Natural killer cell treated with Interleukin-12 subunit alpha and Interleukin-12 subunit beta and Interleukin-15 and Interleukin-18, amount 100 ng/mL, for 72 hours (primary cell): ENCODE data around the gene RAB11FIP2. TPM values are rescaled to one million over a fixed set of nuclear protein-coding genes. Genes with fewer than 3 reads are reported as not detected.
"Not testable (repeated sequence)": the region's sequence is repeated elsewhere in the genome, so short reads cannot be mapped to it uniquely, and the experiment has no call there.

Source experiments
- ATAC-seq, 2 donors: fragments of 150-1000 bp; cut with Tn5 transposase in 1 of 2; sonication (Bioruptor Pico), chemical (Tn5 transposase) in 1 of 2; 2 replicates each; pipeline ENCODE4 v1.10.0; 2021
- DNase-seq: peaks from one replicate; pipeline ENCODE4 v3.0.0; 2022; ENCODE audit warnings: low spot score
- H3K27ac Mint-ChIP-seq, 2 donors: 1 replicate in 1 of 2; 2 replicates in 1 of 2; pipeline ENCODE4 v1.8.0; 2022; ENCODE audit warnings: mixed read lengths in 2 of 2, mild to moderate bottlenecking in 1 of 2, moderate library complexity in 1 of 2
- H3K27me3 Mint-ChIP-seq, 2 donors: 1 replicate in 1 of 2; 2 replicates in 1 of 2; pipeline ENCODE4 v1.8.0; 2022; ENCODE audit warnings: mixed read lengths in 2 of 2
- H3K36me3 Mint-ChIP-seq: one replicate; pipeline ENCODE4 v1.8.0; 2022; ENCODE audit warnings: mixed read lengths
- H3K4me1 Mint-ChIP-seq, 2 donors: 1 replicate in 1 of 2; 2 replicates in 1 of 2; pipeline ENCODE4 v1.8.0; 2022; ENCODE audit warnings: low read depth in 2 of 2, mixed read lengths in 2 of 2, mild to moderate bottlenecking in 1 of 2
- H3K4me3 Mint-ChIP-seq: one replicate; pipeline ENCODE4 v1.8.0; 2022; ENCODE audit warnings: mixed read lengths
- H3K9me3 Mint-ChIP-seq: 2 replicates; pipeline ENCODE4 v1.8.0; 2022; ENCODE audit warnings: mixed read lengths
- total RNA-seq, 2 donors: library from RNA; stranded (reverse); gene quantifications; one replicate each; pipeline ENCODE4 v1.2.3, GENCODE V29; 2022

Gene RAB11FIP2, protein sequence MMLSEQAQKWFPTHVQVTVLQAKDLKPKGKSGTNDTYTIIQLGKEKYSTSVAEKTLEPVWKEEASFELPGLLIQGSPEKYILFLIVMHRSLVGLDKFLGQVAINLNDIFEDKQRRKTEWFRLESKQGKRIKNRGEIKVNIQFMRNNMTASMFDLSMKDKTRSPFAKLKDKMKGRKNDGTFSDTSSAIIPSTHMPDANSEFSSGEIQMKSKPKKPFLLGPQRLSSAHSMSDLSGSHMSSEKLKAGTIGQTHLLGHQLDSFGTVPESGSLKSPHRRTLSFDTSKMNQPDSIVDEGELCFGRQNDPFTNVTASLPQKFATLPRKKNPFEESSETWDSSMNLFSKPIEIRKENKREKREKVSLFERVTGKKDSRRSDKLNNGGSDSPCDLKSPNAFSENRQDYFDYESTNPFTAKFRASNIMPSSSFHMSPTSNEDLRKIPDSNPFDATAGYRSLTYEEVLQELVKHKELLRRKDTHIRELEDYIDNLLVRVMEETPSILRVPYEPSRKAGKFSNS
- total RNA-seq, result 10 to 100 TPM; 10.7 to 20.1 TPM

GRCh38 chr10:118046395-118047156, at the start of gene RAB11FIP2:
Gene RAB11FIP2 (minus strand): TSS chr10:118046941. CDS start chr10:118046163, 778 bp downstream.
- DNase-seq (peak; percentile 97), ATAC-seq (peak; percentile 97 to 98)
- H3K27ac Mint-ChIP-seq, result peak within 1 kb of the TSS; percentile 31 to 76
- peak within 1 kb of the TSS; percentile 82 for H3K4me3 Mint-ChIP-seq
- no peaks in the 10 kb centered on the region for H3K9me3 Mint-ChIP-seq
- H3K27me3 Mint-ChIP-seq, result no peaks in the 10 kb centered on the region
- H3K36me3 Mint-ChIP-seq, result no peaks in the 10 kb centered on the region
- peaks cover 16 to 20% of the 10 kb centered on the region in 2 donors for H3K4me1 Mint-ChIP-seq

DNA sequence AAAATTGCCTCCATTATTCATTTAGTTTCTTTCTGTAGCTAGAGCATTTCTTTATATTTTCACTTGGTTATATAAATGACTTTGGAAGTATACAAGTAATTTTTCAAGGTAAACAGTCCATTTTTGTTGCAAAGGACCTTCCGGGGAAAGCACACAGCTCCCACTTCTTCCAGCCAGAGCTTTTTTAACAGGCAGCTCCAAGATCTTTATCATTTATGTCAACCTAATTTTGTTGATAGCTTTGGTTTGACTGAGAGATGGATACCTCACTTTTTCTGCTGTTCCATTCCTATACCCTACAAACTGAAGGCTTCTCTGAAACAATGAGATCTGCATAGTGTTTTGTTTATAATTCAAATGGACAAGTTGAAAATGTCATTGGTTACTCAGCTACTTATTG, 49.3 kb upstream of the RAB11FIP2 start:
- H3K27me3 Mint-ChIP-seq, result peaks cover 15 to 41% of the 10 kb centered on the region in 2 donors
- no peaks in the 10 kb centered on the region for H3K4me1 Mint-ChIP-seq
- no peak overlapping the region for H3K27ac Mint-ChIP-seq
- peaks cover 5% of the 10 kb centered on the region for H3K9me3 Mint-ChIP-seq
- no peak for DNase-seq
- no peak overlapping the region for H3K4me3 Mint-ChIP-seq
- H3K36me3 Mint-ChIP-seq, result no peaks in the 10 kb centered on the region
- no peak for ATAC-seq

DNA sequence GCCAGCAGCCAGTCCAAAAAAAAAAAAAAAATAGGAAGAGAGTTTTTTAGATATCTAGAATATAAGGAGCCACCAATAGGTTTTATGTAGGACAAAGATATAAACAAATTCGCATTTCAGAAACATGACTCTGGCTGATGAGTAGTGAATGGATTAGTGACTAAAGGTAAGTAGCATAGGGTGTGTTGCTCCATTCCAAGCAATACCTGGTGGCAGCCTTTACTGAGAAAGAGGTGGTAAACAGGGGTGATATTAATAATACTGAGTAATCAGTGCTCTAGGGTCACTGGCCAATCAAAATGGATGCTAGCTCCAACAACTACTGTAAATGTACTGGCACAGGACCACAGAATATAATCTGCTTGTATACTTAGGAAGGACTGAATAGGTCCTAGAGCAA, 45.5 kb upstream of the RAB11FIP2 start:
- DNase-seq (no peak), ATAC-seq (no peak)
- Mint-ChIP-seq H3K27ac (no peak overlapping the region), H3K9me3 (peaks cover 5% of the 10 kb centered on the region), H3K36me3 (no peaks in the 10 kb centered on the region), H3K4me3 (no peak overlapping the region), H3K27me3 (peaks cover 13 to 24% of the 10 kb centered on the region in 2 donors), H3K4me1 (no peaks in the 10 kb centered on the region)

- Mint-ChIP-seq H3K9me3 (no peaks in the 10 kb centered on the region), H3K27me3 (peaks cover 9 to 17% of the 10 kb centered on the region in 2 donors), H3K4me1 (no peaks in the 10 kb centered on the region), H3K36me3 (peaks cover 4% of the 10 kb centered on the region), H3K4me3 (no peak overlapping the region), H3K27ac (no peak overlapping the region)
- no peak for DNase-seq
- no peak for ATAC-seq
These were observed 34.1 kb upstream of the RAB11FIP2 start for GRCh38 chr10:118080817-118081216.

DNA sequence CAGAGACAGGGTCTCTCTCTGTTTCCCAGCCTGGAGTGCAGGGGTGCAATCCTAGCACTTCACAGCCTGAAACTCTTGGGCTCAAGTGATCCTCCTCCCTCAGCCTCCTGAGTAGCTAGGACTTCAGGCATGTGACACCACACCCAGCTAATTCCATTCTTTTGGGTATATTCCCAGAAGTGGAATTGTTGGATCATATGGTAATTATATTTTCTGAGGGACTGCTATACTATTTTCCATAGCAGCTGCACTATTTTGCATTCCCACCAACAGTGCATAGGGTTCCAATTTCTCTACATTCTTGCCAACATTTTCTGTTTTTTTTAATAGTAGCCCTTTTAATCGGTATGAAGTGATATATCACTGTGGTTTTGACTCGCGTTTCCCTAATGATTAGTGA, 30.0 kb upstream of the RAB11FIP2 start:
- Mint-ChIP-seq H3K27me3 (peaks cover 21 to 25% of the 10 kb centered on the region in 2 donors), H3K4me1 (no peaks in the 10 kb centered on the region), H3K36me3 (no peaks in the 10 kb centered on the region)

DNA sequence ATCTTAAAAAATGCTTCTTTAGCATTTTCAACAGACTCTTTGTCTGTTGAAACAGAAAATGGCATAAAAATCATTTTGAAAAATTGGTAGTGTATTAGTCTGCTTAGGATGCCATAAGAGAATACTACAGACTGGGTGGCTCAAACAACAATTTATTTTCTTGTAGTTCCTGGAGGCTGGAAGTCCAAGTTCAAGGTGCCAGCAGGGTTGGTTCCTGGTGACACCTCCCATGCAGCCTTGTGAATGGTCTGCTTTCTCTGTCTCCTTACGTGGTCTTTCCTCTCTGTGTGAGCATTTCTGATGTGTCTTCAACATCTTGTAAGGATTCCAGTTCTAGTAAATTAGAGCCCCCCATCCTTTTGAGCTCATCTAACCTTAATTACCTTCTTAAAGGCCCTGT, 26.1 kb upstream of the RAB11FIP2 start:
- H3K9me3 Mint-ChIP-seq, result no peaks in the 10 kb centered on the region
- H3K27ac Mint-ChIP-seq, result no peak overlapping the region
- peaks cover 31 to 45% of the 10 kb centered on the region in 2 donors for H3K27me3 Mint-ChIP-seq
- DNase-seq, result no peak
- no peaks in the 10 kb centered on the region for H3K4me1 Mint-ChIP-seq
- H3K4me3 Mint-ChIP-seq, result no peak overlapping the region
- ATAC-seq, result no peak
- H3K36me3 Mint-ChIP-seq, result no peaks in the 10 kb centered on the region

More for the DNA sequence above, 30.0 kb upstream of the RAB11FIP2 start:
- H3K4me3 Mint-ChIP-seq, result no peak overlapping the region
- DNase-seq (no peak), ATAC-seq (no peak)
- no peak overlapping the region for H3K27ac Mint-ChIP-seq
- no peaks in the 10 kb centered on the region for H3K9me3 Mint-ChIP-seq

DNA sequence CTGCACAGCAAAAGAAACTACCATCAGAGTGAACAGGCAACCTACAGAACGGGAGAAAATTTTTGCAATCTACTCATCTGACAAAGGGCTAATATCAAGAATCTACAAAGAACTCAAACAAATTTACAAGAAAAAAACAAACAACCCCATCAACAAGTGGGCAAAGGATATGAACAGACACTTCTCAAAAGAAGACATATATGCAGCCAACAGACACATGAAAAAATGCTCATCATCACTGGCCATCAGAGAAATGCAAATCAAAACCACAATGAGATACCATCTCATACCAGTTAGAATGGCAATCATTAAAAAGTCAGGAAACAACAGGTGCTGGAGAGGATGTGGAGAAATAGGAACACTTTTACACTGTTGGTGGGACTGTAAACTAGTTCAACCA, 20.6 kb upstream of the RAB11FIP2 start:
- not testable (repeated sequence) for H3K36me3 Mint-ChIP-seq, DNase-seq, H3K4me1 Mint-ChIP-seq, ATAC-seq, H3K9me3 Mint-ChIP-seq, H3K4me3 Mint-ChIP-seq, H3K27ac Mint-ChIP-seq
- peaks cover 21 to 35% of the 10 kb centered on the region in 2 donors for H3K27me3 Mint-ChIP-seq

GRCh38 chr10:118062798-118063238, 16.1 kb upstream of the RAB11FIP2 start:
- no peak for ATAC-seq
- no peaks in the 10 kb centered on the region for H3K4me1 Mint-ChIP-seq
- no peaks in the 10 kb centered on the region for H3K36me3 Mint-ChIP-seq
- H3K4me3 Mint-ChIP-seq, result no peak overlapping the region
- no peak for DNase-seq
- no peaks in the 10 kb centered on the region for H3K9me3 Mint-ChIP-seq
- no peak overlapping the region for H3K27ac Mint-ChIP-seq
- H3K27me3 Mint-ChIP-seq, result peaks cover 28 to 35% of the 10 kb centered on the region in 2 donors

DNA sequence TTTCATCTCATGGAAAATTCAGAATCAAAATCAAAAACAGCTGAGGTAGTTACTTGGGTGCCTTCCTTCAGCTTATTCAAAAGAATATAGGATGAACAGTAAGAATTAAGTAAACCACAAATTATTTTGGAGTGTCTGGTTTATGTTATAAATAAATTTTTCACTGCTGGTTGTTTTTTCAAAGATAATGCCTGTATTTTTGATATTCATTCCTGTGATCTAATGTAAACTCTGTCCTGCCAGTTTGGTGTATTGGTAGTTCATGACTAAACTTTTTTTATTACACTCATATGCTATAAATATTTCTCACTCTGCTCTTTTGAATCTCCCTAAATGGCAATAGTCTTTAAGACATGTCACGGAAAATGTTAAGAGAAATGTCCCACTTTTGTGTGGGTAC, 11.6 kb upstream of the RAB11FIP2 start:
- ATAC-seq (no peak), DNase-seq (no peak)
- Mint-ChIP-seq H3K4me3 (no peak overlapping the region), H3K27ac (no peak overlapping the region), H3K9me3 (no peaks in the 10 kb centered on the region), H3K27me3 (peaks cover 31 to 45% of the 10 kb centered on the region in 2 donors), H3K4me1 (no peaks in the 10 kb centered on the region), H3K36me3 (no peaks in the 10 kb centered on the region)

GRCh38 chr10:118057361-118057760, 10.6 kb upstream of the RAB11FIP2 start:
- no peak for DNase-seq
- no peak overlapping the region for H3K27ac Mint-ChIP-seq
- H3K9me3 Mint-ChIP-seq, result no peaks in the 10 kb centered on the region
- ATAC-seq, result no peak
- no peaks in the 10 kb centered on the region for H3K4me1 Mint-ChIP-seq
- peaks cover 30 to 38% of the 10 kb centered on the region in 2 donors for H3K27me3 Mint-ChIP-seq
- no peak overlapping the region for H3K4me3 Mint-ChIP-seq
- no peaks in the 10 kb centered on the region for H3K36me3 Mint-ChIP-seq

- Mint-ChIP-seq H3K4me3 (no peak overlapping the region), H3K4me1 (no peaks in the 10 kb centered on the region), H3K27ac (no peak overlapping the region), H3K9me3 (no peaks in the 10 kb centered on the region), H3K36me3 (no peaks in the 10 kb centered on the region), H3K27me3 (peaks cover 17 to 23% of the 10 kb centered on the region in 2 donors)
- ATAC-seq, result no peak
- DNase-seq, result no peak
These were observed 7.6 kb upstream of the RAB11FIP2 start for GRCh38 chr10:118054383-118054782.

GRCh38 chr10:118052816-118053215, 6.1 kb upstream of the RAB11FIP2 start:
- H3K4me3 Mint-ChIP-seq, result no peak overlapping the region
- H3K27ac Mint-ChIP-seq, result no peak overlapping the region
- no peaks in the 10 kb centered on the region for H3K9me3 Mint-ChIP-seq
- H3K36me3 Mint-ChIP-seq, result no peaks in the 10 kb centered on the region
- no peak for DNase-seq
- peaks cover 12 to 16% of the 10 kb centered on the region in 2 donors for H3K27me3 Mint-ChIP-seq
- H3K4me1 Mint-ChIP-seq, result no peaks in the 10 kb centered on the region
- no peak for ATAC-seq

GRCh38 chr10:118047880-118048279, 1.1 kb upstream of the RAB11FIP2 start:
- Mint-ChIP-seq H3K9me3 (no peaks in the 10 kb centered on the region), H3K4me1 (peaks cover 10 to 11% of the 10 kb centered on the region in 2 donors), H3K36me3 (no peaks in the 10 kb centered on the region), H3K27ac (no peak overlapping the region), H3K4me3 (peak overlapping the region; percentile 82), H3K27me3 (no peaks in the 10 kb centered on the region)
- ATAC-seq (no peak), DNase-seq (no peak)
